IMR-90 (cell line): ENCODE measurements around the gene SEMA4A.

ENCODE experiments used
- BHLHE40 ChIP-seq: fragments of 150-350 bp; IDR thresholded peaks from 2 replicates; pipeline ENCODE4 v1.6.1; 2016; ENCODE audit warnings: mild to moderate bottlenecking, low read depth, low read length
- CHD1 ChIP-seq: IDR thresholded peaks from 2 replicates; pipeline ENCODE4 v1.6.1; 2012; ENCODE audit warnings: low read depth, low read length, improper control_type of control experiment
- ELK1 ChIP-seq: fragments of 150-350 bp; IDR thresholded peaks from 2 replicates; pipeline ENCODE4 v1.6.1; 2016; ENCODE audit warnings: low read depth, mild to moderate bottlenecking, low read length, moderate library complexity, borderline replicate concordance
- MAFK ChIP-seq: IDR thresholded peaks from 2 replicates; pipeline ENCODE4 v1.6.1; 2012; ENCODE audit warnings: low read depth, low read length, improper control_type of control experiment
- MAZ ChIP-seq: IDR thresholded peaks from 2 replicates; pipeline ENCODE4 v1.6.1; 2012; ENCODE audit warnings: low read depth, mild to moderate bottlenecking, low read length, improper control_type of control experiment, moderate library complexity, borderline replicate concordance
- MXI1 ChIP-seq: IDR thresholded peaks from 2 replicates; pipeline ENCODE4 v1.6.1; 2012; ENCODE audit warnings: low read depth, mild to moderate bottlenecking, low read length, moderate library complexity, borderline replicate concordance
- NFE2L2 ChIP-seq: fragments of 150-350 bp; IDR thresholded peaks from 2 replicates; pipeline ENCODE4 v1.6.1; 2016; ENCODE audit warnings: low read depth, mild to moderate bottlenecking, low read length
- POLR2A ChIP-seq: IDR thresholded peaks from 2 replicates; pipeline ENCODE4 v1.6.1; 2012; ENCODE audit warnings: mild to moderate bottlenecking, low read depth, low read length
- RAD21 ChIP-seq: IDR thresholded peaks from 2 replicates; pipeline ENCODE4 v1.6.1; 2012; ENCODE audit warnings: low read length, improper control_type of control experiment
- SMC3 ChIP-seq: fragments of 150-350 bp; IDR thresholded peaks from 2 replicates; pipeline ENCODE4 v1.6.1; 2016; ENCODE audit warnings: low read depth, mild to moderate bottlenecking, antibody characterized with exemption, low read length, moderate library complexity
- TF ChIP-seq, protein P1 (sequence below): conservative IDR thresholded peaks from 2 replicates; pipeline ENCODE4 v1.5.1; 2012; ENCODE audit warnings: mild to moderate bottlenecking, low read depth, low read length, improper control_type of control experiment

- TF ChIP-seq, protein P1, sequence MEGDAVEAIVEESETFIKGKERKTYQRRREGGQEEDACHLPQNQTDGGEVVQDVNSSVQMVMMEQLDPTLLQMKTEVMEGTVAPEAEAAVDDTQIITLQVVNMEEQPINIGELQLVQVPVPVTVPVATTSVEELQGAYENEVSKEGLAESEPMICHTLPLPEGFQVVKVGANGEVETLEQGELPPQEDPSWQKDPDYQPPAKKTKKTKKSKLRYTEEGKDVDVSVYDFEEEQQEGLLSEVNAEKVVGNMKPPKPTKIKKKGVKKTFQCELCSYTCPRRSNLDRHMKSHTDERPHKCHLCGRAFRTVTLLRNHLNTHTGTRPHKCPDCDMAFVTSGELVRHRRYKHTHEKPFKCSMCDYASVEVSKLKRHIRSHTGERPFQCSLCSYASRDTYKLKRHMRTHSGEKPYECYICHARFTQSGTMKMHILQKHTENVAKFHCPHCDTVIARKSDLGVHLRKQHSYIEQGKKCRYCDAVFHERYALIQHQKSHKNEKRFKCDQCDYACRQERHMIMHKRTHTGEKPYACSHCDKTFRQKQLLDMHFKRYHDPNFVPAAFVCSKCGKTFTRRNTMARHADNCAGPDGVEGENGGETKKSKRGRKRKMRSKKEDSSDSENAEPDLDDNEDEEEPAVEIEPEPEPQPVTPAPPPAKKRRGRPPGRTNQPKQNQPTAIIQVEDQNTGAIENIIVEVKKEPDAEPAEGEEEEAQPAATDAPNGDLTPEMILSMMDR: no peak
- TF ChIP-seq RAD21 (no peak), MAZ (no peak), BHLHE40 (no peak), POLR2A (no peak), NFE2L2 (no peak), SMC3 (no peak), ELK1 (no peak), MXI1 (no peak), CHD1 (no peak), MAFK (no peak)
Measured at GRCh38 chr1:156106624-156107488, 46.5 kb upstream of the SEMA4A start.
